RWPE2 (cell line): ENCODE measurements around the gene FBXL14.

Experiments
- ATAC-seq: fragments of 200-7000 bp; cut with Tn5 transposase; 3 replicates; pipeline ENCODE4 v1.9.1; 2021; ENCODE audit warnings: low read depth
- DNase-seq: peaks from one replicate; pipeline ENCODE4 v3.0.0-alpha.2; 2020; ENCODE audit warnings: low spot score
- H3K27ac ChIP-seq: fragments of 450-650 bp; 2 replicates; pipeline ENCODE4 v1.5.1; 2017; ENCODE audit warnings: mild to moderate bottlenecking; ENCODE audit not compliant: poor library complexity, severe bottlenecking
- H3K27me3 ChIP-seq: fragments of 250-450 bp; sonication (Bioruptor Pico); 2 replicates; pipeline ENCODE4 v1.5.1; 2021; ENCODE audit warnings: mild to moderate bottlenecking, moderate library complexity; ENCODE audit not compliant: insufficient read depth, poor library complexity, severe bottlenecking
- H3K36me3 ChIP-seq: fragments of 250-450 bp; sonication (Bioruptor Pico); 2 replicates; pipeline ENCODE4 v1.5.1; 2020; ENCODE audit warnings: low read depth, mild to moderate bottlenecking, moderate library complexity
- H3K4me1 ChIP-seq: fragments of 250-450 bp; sonication (Bioruptor Pico); 2 replicates; pipeline ENCODE4 v1.5.1; 2021; ENCODE audit warnings: mild to moderate bottlenecking, moderate library complexity; ENCODE audit not compliant: insufficient read depth, poor library complexity, severe bottlenecking
- H3K4me3 ChIP-seq: fragments of 250-450 bp; sonication (Bioruptor Pico); 2 replicates; pipeline ENCODE4 v1.5.1; 2021; ENCODE audit warnings: mild to moderate bottlenecking, moderate library complexity; ENCODE audit not compliant: severe bottlenecking
- H3K9me3 ChIP-seq: fragments of 250-450 bp; sonication (Bioruptor Pico); 2 replicates; pipeline ENCODE4 v1.5.1; 2021; ENCODE audit warnings: mild to moderate bottlenecking, moderate library complexity; ENCODE audit not compliant: severe bottlenecking
- TF ChIP-seq, protein P1 (sequence below): fragments of 450-650 bp; IDR thresholded peaks from one replicate; pipeline ENCODE4 v1.5.1; 2017; ENCODE audit warnings: mild to moderate bottlenecking, moderate library complexity; ENCODE audit not compliant: poor library complexity, severe bottlenecking

FBXL14 gene

DNA sequence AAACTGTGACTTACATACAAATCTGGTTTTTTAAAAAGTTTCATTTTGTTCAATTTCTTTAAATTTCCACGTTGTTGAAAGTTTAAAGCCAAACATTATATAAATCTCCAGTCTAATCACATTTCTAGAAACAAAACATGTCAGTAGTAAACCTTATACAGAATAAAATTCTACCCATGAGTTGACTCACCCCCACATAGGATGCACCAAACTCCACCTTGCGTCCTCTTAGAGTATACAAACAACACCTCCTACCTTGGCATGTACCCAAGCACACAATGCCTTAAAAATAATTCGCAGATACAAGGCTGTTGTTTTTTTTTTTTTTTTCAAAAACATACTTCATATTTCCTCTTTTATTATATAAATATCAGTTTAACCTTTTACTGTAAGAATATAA is 3.3 kb downstream of the FBXL14 start:
- H3K27ac ChIP-seq, result no peak overlapping the region
- H3K4me3 ChIP-seq, result no peak overlapping the region
- no peaks in the 10 kb centered on the region for H3K9me3 ChIP-seq
- peaks cover 7% of the 10 kb centered on the region; the same call in 1 of the 2 replicates for H3K36me3 ChIP-seq
- H3K4me1 ChIP-seq, result peaks cover 27% of the 10 kb centered on the region
- ATAC-seq (peak; percentile 19; the same call in 1 of the 3 replicates), DNase-seq (no peak)
- H3K27me3 ChIP-seq, result no peaks in the 10 kb centered on the region
- TF ChIP-seq, protein P1, sequence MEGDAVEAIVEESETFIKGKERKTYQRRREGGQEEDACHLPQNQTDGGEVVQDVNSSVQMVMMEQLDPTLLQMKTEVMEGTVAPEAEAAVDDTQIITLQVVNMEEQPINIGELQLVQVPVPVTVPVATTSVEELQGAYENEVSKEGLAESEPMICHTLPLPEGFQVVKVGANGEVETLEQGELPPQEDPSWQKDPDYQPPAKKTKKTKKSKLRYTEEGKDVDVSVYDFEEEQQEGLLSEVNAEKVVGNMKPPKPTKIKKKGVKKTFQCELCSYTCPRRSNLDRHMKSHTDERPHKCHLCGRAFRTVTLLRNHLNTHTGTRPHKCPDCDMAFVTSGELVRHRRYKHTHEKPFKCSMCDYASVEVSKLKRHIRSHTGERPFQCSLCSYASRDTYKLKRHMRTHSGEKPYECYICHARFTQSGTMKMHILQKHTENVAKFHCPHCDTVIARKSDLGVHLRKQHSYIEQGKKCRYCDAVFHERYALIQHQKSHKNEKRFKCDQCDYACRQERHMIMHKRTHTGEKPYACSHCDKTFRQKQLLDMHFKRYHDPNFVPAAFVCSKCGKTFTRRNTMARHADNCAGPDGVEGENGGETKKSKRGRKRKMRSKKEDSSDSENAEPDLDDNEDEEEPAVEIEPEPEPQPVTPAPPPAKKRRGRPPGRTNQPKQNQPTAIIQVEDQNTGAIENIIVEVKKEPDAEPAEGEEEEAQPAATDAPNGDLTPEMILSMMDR, result peak; percentile 32

- Histone ChIP-seq H3K27me3 (no peaks in the 10 kb centered on the region), H3K27ac (peak overlapping the region; percentile 1), H3K9me3 (no peaks in the 10 kb centered on the region), H3K36me3 (peaks cover 7% of the 10 kb centered on the region; the same call in 1 of the 2 replicates), H3K4me3 (no peak overlapping the region), H3K4me1 (peaks cover 27% of the 10 kb centered on the region)
- no peak for ATAC-seq
- TF ChIP-seq, protein P1, result no peak
- no peak for DNase-seq
Observed at GRCh38 chr12:1590221-1590979, 4.0 kb downstream of the FBXL14 start.

- no peaks in the 10 kb centered on the region for H3K27me3 ChIP-seq
- TF ChIP-seq, protein P1, result no peak
Observed at GRCh38 chr12:1588575-1588947, 5.8 kb downstream of the FBXL14 start.

DNA sequence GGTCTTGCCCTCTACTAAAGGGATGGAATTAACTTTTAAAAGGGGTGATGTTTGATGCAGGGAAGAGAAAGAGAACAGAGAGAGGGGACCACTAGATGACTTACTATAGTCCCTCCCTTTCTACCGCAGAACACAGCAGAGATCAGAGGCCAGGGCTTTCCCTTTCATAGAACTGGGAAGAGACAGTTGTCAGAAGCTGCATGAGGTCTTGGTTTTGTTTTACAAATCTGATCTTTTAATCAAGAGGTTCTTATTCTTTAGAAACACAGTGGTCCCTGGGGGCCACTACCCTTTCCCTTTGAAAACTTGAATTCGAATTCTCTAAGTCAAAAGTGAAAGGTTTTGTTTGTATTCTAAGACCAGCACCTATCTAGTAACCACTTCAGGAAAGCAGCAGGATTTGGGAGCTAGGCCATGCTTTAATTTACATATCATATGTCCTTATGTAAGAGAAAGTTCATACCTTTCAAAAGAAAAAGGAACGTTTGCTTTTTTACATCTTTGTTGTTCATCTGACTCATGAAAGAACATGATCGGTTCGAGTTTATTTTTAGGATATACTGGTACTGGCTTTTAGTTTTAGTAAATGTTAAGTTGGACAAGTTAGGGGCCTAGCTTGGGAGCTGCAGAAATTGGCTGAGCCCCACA is 6.3 kb downstream of the FBXL14 start:
- TF ChIP-seq, protein P1, result no peak

More at GRCh38 chr12:1588575-1588947, 5.8 kb downstream of the FBXL14 start:
- ATAC-seq, result no peak
- H3K4me1 ChIP-seq, result peaks cover 24% of the 10 kb centered on the region
- no peak overlapping the region for H3K4me3 ChIP-seq
- H3K9me3 ChIP-seq, result no peaks in the 10 kb centered on the region
- peaks cover 7% of the 10 kb centered on the region; the same call in 1 of the 2 replicates for H3K36me3 ChIP-seq
- no peak for DNase-seq
- H3K27ac ChIP-seq, result peak overlapping the region; percentile 12

More for the DNA sequence above, 6.3 kb downstream of the FBXL14 start:
- ATAC-seq, result no peak
- H3K27me3 ChIP-seq, result no peaks in the 10 kb centered on the region
- peaks cover 27% of the 10 kb centered on the region for H3K4me1 ChIP-seq
- no peak overlapping the region for H3K4me3 ChIP-seq
- no peaks in the 10 kb centered on the region for H3K9me3 ChIP-seq
- DNase-seq, result no peak
- peak overlapping the region; percentile 12 for H3K27ac ChIP-seq
- peaks cover 7% of the 10 kb centered on the region; the same call in 1 of the 2 replicates for H3K36me3 ChIP-seq
